GM18505 (cell line): ENCODE measurements around the gene ADRA2B.
"Not testable (repeated sequence)": the region's sequence is repeated elsewhere in the genome, so short reads cannot be mapped to it uniquely, and the experiment has no call there.

Source experiments
- ATAC-seq: cut with Tn5 transposase; IDR thresholded peaks from one replicate; pipeline ENCODE4 v1.9.1; 2021; ENCODE audit not compliant: unreplicated experiment
- POLR2A ChIP-seq: IDR thresholded peaks from 4 replicates; pipeline ENCODE4 v1.6.1; 2011; ENCODE audit warnings: borderline replicate concordance; ENCODE audit not compliant: insufficient read depth, insufficient read length; ENCODE audit errors: extremely low read depth

Gene ADRA2B

DNA sequence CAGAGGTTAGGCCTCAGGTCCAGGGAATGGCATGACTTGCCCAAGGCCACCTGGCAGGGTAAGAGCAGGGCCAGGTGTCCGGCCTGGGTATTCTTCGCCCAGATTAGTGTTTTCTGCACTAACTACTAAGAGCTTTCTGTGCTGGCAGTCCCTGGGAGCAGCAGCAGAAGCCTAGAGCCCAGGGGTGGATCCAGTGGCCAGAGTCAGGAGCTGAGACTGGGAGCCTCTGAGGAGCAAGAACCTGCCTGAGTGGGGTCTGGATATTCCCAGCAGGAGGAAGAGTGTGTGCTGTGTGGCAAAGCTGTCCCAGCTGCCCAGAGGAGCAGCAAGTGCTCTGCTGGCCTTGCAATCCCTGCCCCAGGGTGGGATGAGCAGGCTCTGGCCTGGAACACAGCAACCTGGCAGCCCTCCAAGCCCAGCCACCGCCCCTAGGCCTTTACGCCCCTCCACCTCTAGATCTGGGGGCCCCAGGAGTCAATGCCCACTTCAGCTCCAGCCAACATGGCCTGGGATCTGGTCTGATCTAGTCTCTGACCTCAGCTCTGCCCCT lies 50.9 kb downstream of the ADRA2B start:
- no peak for TF ChIP-seq POLR2A
- no peak for ATAC-seq

- ATAC-seq = not testable (repeated sequence)
Measured at GRCh38 chr2:96064760-96065159, 51.6 kb downstream of the ADRA2B start.

- ATAC-seq = not testable (repeated sequence)
Measured at GRCh38 chr2:96064047-96064675, 52.2 kb downstream of the ADRA2B start.

DNA sequence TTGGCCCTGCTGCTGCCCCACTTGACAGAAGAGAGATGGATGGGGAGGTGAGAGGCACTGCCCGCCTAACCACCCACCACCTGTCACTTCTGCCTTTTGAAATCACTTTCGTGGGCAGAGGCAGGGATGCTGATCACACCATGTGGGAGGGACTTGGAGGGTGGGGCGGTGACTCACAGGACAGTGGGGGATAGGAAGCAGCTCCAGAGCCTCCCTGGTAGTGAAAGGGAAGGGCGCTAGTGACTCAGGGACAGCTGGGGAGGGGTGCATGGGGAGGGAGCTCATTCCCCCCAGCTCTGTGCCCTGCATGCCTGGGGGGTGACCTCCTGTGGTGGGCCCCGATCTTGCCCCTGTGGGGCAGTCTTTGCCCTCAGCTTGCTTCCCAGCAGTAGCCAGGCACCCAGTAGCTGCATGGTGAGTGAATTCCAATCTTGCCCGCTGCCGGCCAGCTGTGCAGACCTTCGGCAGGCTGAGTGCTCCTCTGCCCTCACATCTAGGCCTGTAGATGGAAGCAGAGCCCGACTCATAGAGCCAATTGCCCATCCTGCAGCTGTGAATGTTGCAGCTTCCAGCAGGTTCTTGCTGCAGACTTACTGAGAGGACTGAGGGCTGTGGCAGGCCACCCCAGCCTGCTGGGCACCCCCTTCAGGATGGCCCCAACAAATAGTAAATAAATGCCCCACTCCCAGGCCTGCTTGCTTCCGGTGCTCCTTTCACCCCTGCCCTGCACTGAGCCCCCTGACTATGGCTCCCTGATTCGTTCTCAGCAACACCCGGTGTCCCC lies 53.1 kb downstream of the ADRA2B start:
- ATAC-seq = not testable (repeated sequence)
